ENCODE measurements around the gene XPNPEP2. TPM values are rescaled to one million over a fixed set of nuclear protein-coding genes. Genes with fewer than 3 reads are reported as not detected.

The XPNPEP2 gene
- total RNA-seq, 1 experiment from 2014 or later: 0.11 TPM

DNA sequence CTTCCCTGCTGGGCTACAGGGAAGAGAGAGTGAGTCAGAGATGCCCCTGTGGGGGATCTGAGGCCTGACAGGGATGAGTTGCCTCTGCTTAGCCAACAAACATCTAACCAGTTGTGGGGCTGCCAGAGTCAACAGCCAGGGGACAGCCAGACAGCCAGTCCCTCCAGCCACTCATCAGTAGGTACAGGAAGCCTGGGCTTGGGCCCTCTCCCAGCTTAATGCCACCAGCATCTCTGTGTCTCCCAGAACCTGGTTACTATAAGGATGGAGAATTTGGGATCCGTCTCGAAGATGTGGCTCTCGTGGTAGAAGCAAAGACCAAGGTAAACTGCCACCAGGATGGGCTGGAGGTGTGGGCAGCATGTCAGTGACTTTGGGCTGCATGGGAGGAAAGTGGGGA lies 23.7 kb downstream of the XPNPEP2 start (continued):
- TF ChIP-seq, protein P1, sequence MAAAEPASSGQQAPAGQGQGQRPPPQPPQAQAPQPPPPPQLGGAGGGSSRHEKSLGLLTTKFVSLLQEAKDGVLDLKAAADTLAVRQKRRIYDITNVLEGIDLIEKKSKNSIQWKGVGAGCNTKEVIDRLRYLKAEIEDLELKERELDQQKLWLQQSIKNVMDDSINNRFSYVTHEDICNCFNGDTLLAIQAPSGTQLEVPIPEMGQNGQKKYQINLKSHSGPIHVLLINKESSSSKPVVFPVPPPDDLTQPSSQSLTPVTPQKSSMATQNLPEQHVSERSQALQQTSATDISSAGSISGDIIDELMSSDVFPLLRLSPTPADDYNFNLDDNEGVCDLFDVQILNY (CRISPR knock-in tag; IDR thresholded peaks at IDR 0.05): no peak
- TF ChIP-seq FOXJ3 (CRISPR knock-in tag; IDR thresholded peaks at IDR 0.05; ENCODE audit: borderline replicate concordance) (no peak), ZNF138 (CRISPR knock-in tag; conservative IDR thresholded peaks at IDR 0.05) (no peak), KAT7 (CRISPR knock-in tag; IDR thresholded peaks at IDR 0.05; ENCODE audit: borderline replicate concordance) (no peak)

DNA sequence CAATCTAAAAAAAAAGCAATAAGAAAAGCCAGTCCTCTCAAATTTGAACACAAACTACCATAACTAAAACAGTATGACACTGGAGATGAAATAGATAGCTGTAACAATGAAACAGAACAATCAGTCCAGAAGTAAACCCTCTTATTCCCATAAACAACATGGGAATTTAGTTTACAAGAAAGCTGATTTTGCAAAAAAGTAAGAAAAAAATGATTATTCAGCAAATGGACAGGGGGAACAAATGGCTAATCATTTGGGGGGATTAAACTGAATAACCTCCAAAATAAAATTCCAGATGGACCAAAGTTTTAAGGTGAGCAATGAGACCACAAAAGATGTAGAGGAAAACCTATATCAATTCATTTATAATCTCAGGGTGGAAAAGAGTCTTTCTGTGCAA lies 24.9 kb downstream of the XPNPEP2 start:
- Mint-ChIP-seq H3K4me1 (peaks cover under 1% of the 10 kb centered on the region; the same call in 1 of the 2 replicates), H3K36me3 (no peaks in the 10 kb centered on the region), H3K4me3 (no peak overlapping the region), H3K27me3 (ENCODE audit: low read depth) (no peaks in the 10 kb centered on the region), H3K9me3 (no peaks in the 10 kb centered on the region), H3K27ac (no peak overlapping the region)
- CTCF ChIA-PET: interaction anchor here (0.7 kb wide), 1 partner anchor 84 kb away, joined by 3 read pairs; no protein-coding TSS in a partner anchor
- POLR2A ChIA-PET: no interaction called here
- DNase-seq (ENCODE audit: low spot score) (no peak), ATAC-seq (no peak)
- TF ChIP-seq MYBL2 (CRISPR knock-in tag; IDR thresholded peaks at IDR 0.05): no peak
- TF ChIP-seq, protein P2, sequence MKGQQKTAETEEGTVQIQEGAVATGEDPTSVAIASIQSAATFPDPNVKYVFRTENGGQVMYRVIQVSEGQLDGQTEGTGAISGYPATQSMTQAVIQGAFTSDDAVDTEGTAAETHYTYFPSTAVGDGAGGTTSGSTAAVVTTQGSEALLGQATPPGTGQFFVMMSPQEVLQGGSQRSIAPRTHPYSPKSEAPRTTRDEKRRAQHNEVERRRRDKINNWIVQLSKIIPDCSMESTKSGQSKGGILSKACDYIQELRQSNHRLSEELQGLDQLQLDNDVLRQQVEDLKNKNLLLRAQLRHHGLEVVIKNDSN (CRISPR knock-in tag; IDR thresholded peaks at IDR 0.05): no peak
- no peak for TF ChIP-seq ZNF396 (CRISPR knock-in tag; IDR thresholded peaks at IDR 0.05; ENCODE audit: borderline replicate concordance)
- TF ChIP-seq, protein P3, sequence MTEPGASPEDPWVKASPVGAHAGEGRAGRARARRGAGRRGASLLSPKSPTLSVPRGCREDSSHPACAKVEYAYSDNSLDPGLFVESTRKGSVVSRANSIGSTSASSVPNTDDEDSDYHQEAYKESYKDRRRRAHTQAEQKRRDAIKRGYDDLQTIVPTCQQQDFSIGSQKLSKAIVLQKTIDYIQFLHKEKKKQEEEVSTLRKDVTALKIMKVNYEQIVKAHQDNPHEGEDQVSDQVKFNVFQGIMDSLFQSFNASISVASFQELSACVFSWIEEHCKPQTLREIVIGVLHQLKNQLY (CRISPR knock-in tag; IDR thresholded peaks at IDR 0.05): no peak
- no peak for TF ChIP-seq TP53 (CRISPR knock-in tag; IDR thresholded peaks at IDR 0.05)
- TF ChIP-seq FOXK1 (CRISPR knock-in tag; IDR thresholded peaks at IDR 0.05): no peak
- no peak for TF ChIP-seq TEAD4 (CRISPR knock-in tag; IDR thresholded peaks at IDR 0.05)
- no peak for TF ChIP-seq FOXP1 (CRISPR knock-in tag; IDR thresholded peaks at IDR 0.05; ENCODE audit: borderline replicate concordance)
- TF ChIP-seq, protein P4, sequence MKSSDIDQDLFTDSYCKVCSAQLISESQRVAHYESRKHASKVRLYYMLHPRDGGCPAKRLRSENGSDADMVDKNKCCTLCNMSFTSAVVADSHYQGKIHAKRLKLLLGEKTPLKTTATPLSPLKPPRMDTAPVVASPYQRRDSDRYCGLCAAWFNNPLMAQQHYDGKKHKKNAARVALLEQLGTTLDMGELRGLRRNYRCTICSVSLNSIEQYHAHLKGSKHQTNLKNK (CRISPR knock-in tag; IDR thresholded peaks at IDR 0.05): no peak
- no peak for TF ChIP-seq MXD4 (CRISPR knock-in tag; IDR thresholded peaks at IDR 0.05; ENCODE audit: borderline replicate concordance)
- TF ChIP-seq, protein P5, sequence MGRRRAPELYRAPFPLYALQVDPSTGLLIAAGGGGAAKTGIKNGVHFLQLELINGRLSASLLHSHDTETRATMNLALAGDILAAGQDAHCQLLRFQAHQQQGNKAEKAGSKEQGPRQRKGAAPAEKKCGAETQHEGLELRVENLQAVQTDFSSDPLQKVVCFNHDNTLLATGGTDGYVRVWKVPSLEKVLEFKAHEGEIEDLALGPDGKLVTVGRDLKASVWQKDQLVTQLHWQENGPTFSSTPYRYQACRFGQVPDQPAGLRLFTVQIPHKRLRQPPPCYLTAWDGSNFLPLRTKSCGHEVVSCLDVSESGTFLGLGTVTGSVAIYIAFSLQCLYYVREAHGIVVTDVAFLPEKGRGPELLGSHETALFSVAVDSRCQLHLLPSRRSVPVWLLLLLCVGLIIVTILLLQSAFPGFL (CRISPR knock-in tag; IDR thresholded peaks at IDR 0.05; ENCODE audit: borderline replicate concordance): no peak
- TF ChIP-seq, protein P6, sequence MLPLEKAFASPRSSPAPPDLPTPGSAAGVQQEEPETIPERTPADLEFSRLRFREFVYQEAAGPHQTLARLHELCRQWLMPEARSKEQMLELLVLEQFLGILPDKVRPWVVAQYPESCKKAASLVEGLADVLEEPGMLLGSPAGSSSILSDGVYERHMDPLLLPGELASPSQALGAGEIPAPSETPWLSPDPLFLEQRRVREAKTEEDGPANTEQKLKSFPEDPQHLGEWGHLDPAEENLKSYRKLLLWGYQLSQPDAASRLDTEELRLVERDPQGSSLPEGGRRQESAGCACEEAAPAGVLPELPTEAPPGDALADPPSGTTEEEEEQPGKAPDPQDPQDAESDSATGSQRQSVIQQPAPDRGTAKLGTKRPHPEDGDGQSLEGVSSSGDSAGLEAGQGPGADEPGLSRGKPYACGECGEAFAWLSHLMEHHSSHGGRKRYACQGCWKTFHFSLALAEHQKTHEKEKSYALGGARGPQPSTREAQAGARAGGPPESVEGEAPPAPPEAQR (CRISPR knock-in tag; IDR thresholded peaks at IDR 0.05): no peak
- TF ChIP-seq, protein P7, sequence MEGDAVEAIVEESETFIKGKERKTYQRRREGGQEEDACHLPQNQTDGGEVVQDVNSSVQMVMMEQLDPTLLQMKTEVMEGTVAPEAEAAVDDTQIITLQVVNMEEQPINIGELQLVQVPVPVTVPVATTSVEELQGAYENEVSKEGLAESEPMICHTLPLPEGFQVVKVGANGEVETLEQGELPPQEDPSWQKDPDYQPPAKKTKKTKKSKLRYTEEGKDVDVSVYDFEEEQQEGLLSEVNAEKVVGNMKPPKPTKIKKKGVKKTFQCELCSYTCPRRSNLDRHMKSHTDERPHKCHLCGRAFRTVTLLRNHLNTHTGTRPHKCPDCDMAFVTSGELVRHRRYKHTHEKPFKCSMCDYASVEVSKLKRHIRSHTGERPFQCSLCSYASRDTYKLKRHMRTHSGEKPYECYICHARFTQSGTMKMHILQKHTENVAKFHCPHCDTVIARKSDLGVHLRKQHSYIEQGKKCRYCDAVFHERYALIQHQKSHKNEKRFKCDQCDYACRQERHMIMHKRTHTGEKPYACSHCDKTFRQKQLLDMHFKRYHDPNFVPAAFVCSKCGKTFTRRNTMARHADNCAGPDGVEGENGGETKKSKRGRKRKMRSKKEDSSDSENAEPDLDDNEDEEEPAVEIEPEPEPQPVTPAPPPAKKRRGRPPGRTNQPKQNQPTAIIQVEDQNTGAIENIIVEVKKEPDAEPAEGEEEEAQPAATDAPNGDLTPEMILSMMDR (IDR thresholded peaks at IDR 0.05): no peak
- TF ChIP-seq, protein P8, sequence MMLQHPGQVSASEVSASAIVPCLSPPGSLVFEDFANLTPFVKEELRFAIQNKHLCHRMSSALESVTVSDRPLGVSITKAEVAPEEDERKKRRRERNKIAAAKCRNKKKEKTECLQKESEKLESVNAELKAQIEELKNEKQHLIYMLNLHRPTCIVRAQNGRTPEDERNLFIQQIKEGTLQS (CRISPR knock-in tag; conservative IDR thresholded peaks at IDR 0.05): no peak
